ENCODE results near the gene BCS1L.

BCS1L gene

DNA sequence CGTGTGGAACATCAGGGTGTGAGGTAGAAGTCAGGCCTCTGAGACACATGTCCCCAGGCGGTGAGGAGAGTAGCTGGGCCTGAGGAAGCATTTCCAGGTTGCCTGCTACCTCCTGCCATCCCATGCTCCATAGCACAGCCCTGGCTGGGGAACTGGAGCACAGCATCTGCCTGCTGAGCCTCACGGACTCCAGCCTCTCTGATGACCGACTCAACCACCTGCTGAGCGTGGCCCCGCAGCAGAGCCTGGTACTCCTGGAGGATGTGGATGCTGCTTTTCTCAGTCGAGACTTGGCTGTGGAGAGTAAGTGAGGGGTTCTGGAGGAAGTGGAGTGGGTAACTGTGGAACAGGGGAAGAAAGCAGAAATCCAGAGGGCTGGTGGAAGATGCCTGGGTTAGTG, 2.9 kb downstream of the BCS1L start:
- DNase-seq (ENCODE audit: low spot score) = no peak

DNA sequence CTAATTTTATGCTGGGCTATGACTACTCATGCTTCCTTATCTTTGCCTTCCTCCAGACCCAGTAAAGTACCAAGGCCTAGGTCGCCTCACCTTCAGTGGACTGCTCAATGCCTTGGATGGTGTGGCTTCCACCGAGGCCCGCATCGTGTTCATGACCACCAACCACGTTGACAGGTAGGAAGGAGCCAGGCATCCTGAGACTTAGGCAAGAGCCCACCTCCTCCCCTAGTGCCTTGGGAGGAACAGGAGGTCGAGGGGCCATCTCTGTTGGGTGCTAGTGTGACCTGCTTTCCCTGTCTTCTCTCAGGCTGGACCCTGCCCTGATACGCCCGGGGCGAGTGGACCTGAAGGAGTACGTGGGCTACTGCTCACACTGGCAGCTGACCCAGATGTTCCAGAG, 3.3 kb downstream of the BCS1L start:
- no peak for DNase-seq (ENCODE audit: low spot score)

DNA sequence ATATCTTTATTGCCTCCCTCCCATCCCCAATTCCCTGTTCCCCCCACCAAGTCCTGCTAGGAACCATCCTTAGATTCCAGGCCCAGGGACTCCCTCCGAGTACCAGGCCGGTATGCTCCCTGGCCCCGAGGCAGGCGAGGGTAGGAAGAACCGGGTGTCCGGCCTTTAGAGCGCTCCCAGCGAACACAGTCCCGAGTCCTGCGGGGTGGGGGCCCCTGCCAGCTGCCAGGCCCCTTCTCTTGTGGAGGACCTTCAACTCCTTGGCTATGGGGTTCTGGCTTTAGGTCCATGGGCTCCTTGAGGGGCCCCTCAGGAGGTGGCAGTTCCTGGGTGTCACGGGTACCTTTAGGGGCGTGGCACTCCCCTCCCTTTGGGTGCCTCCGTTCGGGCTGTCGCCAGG, 4.4 kb downstream of the BCS1L start:
- DNase-seq (ENCODE audit: low spot score) = no peak

DNA sequence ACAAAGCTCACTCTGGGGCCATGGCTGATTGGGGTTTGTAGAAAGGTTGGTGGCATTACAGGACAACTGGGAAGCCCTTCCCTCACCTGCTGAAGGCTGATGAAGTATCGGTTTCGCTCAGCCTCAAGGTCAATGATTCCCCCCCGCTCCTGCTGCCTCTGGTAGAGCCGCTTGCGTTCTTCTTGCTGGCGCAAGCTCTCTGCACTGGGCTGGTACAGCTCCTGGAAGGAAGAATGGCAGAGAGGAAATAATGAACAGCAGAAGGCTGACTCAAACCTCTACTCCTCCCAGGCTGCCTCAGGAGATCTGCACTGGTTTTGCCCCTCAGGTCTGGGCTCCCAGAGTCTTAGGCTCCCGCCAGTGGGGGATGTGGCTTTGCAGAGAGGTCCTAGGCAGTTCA, 5.2 kb downstream of the BCS1L start:
- no peak for DNase-seq (ENCODE audit: low spot score)

DNA sequence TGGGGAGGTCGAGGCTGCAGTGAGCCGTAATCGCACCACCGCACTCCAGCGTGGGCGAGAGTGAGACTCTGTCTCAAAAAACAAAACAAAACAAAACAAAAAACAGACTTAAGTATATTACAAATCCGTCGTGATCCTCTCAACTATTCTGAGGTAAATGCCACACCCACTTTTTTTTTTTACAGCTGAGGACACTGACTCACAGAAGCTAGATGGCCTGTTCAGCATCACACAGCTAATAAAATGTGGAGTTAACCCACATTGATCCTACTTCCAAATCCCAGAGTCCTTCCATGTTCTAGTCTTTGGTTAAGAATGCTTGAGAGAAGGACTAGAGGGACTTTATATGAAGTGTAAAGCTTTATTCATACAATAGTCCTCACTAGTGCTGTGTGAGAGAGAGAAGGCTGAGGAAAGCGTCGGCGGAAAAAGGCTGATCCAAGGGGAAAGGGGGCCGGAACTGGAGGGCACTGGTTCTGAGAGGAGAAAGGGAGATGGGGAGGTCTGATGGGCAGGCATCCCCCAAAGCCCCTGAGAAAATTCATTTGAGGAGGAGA, 11.7 kb downstream of the BCS1L start:
- DNase-seq (ENCODE audit: low spot score) = no peak

DNA sequence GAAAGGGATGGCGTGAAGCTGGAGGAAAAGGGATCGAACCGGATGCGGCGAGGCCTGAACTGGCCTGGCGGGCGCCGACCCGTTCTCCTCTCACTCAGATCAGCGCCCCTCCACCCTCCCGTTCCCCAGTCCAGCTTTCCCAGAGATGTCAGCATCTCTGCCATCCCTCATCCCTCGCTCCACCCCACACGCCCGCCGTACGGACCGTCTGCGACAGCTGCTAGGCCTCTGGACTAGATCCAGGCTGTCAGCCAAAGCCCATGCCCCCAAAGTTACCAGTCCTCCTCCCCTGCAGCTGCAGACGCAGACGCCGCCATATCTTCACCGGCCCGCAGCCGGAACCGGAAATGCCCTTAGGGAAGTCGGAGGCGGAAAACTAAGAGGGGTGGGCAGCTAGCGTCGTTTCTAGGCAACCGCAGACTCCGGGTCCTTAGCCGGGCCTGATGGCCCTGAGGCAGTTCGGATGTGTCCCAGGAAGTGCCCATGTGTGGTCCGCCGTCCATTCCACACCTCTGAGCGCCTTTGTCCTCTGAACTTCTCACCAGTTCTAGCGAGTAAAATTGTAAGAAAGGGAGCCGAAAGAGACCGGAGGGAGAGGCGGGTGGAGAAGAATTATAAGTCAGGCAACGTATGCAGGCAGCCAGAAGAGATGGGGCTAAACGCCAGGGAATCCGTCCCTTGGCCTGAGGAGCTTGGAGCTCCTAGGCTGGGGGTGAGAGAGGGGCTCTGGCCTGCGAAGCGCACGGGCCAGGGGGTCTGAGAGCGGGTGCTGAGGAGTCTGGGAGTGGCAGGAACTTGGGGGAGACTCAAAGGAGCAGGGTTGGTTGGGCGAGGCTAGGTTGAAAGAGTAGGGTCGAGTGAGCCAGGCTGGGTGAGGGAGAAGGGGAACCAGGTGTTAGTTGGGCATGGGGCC, 12.4 kb downstream of the BCS1L start, which contains the start of the genes RNF25 and STK36:
Gene RNF25, minus strand, starts transcription at position 349 of the 913 bp plus-strand sequence. Its CDS starts 32 bp downstream, at position 317.
Gene STK36, plus strand, starts transcription at position 433 of the 913 bp plus-strand sequence. CDS start 744 bp downstream, outside the sequence.
- peak; percentile 82 for DNase-seq (ENCODE audit: low spot score)

DNA sequence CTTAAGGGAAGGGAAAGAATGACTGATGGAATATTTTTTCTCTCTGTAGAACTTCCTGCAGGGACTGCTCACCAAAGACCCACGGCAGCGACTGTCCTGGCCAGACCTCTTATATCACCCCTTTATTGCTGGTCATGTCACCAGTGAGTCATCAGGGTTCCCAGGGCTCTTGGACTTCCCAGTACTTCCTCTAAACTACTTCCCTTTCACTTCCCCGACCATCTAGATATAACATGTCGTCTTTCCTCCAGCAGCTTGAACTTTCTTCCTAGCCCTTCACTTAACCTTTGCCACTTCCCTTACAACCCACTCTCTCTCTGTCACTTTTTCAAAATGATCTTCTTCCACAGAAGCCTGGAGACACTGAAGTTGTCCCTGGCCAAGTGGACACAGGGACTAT, 19.6 kb downstream of the BCS1L start:
- DNase-seq (ENCODE audit: low spot score) = no peak

DNA sequence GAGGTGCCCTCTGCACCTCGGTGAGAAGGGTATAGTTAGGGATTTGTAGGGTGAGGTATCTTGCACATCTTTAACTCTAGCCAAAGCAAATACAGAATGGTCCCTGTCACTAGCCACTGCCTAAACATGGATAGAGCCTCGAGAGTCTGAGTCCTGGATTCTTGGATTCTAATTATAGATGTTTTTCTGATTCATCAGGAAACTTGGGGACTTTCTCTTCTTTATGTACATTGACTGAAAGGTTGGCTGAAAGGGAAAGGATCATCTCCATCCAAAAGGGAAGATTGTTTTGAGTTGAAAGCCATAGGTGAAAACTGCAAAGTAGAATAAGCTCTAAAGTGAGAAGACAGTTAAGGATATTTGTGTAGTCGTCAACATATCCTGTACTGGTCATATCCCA, 20.6 kb downstream of the BCS1L start:
- DNase-seq (ENCODE audit: low spot score) = no peak

DNA sequence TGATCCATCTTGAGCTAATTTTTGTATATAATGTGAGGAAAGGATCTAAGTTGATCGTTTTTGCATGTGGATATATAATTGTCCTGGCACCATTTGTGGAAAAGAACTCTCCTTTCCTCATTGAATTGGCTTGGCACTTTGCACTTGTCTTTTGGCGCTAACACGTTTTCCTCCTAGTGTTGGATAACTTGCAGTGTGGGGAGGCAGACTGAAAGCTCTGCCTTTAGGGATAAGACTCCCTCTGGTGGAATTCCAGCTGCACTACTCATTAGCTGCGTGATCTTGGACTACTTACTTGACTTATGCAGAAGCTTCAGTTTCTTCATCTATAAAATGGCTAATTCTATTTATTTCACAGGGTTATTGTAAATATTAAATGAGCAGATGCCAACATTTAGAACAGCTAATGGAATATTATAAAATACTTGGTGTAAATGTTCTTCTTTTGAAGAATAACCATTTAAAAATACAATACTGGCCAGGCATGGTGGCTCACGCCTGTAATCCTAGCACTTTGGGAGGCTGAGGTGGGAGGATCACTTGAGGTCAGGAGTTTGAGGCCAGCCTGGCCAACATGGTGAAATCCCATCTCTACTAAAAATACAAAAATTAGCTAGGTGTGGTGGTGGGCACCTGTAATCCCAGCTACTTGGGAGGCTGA, 28.0 kb downstream of the BCS1L start:
- peak; percentile 47 for DNase-seq (ENCODE audit: low spot score)

DNA sequence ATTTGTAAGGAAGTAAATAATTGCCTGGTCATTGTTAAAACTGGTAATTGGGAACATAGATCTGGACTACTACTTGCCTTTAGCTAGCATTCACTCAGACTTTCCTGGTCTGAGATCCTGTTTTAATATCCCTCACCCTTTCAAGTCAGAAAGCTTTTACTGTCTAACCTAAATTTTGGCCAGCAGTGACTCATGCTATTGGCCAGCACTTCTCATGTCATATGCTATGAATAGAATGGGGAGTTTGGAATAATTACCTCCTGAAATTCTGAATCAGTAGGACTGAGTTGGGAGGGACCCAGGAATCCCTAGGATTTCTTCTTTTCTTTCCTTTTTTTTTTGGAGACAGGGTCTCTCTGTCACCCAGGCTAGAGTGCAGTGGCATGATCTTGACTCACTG, 31.8 kb downstream of the BCS1L start:
- DNase-seq (ENCODE audit: low spot score) = no peak

DNA sequence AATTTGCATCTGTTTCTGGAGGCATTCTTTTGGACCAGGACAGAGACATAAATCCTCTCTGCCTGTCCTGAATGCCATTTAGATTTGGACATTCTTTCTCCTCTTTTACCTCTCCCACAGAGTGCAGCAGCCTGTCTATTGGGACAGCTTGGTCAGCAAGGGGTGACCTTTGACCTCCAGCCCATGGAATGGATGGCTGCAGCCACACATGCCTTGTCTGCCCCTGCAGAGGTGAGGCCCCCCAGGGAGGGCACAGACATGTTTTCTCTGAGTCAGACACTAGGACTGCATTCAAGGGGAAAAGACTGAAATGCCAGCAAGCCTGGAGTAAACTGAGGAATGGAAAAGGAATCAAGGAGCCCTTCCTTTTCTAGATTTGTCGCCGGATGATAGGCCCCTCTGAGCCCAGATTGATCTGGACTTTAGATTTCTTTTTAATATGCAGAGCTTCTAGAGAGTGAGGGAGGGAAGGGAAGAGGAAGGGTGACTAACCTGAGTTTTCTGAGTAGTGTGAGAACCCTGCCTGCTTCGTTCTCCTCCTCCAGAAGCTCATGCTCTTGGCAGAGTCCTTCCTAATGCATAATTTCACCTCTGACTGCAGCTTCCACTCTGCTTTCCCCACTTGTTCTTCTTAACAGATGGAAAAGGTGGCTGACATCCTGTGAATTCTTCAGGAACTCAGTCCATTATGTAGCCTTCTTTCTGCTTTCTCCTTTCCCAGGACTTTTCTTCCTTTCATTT, 35.1 kb downstream of the BCS1L start:
- no peak for DNase-seq (ENCODE audit: low spot score)

DNA sequence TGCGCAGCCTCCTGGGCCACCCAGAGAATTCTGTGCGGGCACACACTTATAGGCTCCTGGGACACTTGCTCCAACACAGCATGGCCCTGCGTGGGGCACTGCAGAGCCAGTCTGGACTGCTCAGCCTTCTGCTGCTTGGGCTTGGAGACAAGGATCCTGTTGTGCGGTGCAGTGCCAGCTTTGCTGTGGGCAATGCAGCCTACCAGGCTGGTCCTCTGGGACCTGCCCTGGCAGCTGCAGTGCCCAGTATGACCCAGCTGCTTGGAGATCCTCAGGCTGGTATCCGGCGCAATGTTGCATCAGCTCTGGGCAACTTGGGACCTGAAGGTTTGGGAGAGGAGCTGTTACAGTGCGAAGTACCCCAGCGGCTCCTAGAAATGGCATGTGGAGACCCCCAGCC, 39.4 kb downstream of the BCS1L start:
- no peak for DNase-seq (ENCODE audit: low spot score)

DNA sequence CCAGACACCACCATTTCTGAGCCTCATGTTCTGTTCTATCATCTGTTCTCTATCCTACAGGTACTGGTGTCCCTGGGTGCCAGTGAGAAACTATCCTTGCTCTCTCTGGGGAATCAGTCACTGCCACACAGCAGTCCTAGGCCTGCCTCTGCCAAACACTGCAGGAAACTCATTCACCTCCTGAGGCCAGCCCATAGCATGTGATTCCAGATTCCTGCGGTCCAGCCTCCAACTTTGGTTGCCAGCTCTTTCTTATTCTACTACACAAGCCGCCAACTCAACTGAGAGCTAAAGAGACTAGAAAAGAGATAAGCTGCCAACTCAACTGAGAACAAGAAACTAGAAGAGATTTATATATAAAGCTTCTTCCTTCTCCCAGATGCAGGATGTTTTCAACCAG, 42.3 kb downstream of the BCS1L start:
- no peak for DNase-seq (ENCODE audit: low spot score)

DNA sequence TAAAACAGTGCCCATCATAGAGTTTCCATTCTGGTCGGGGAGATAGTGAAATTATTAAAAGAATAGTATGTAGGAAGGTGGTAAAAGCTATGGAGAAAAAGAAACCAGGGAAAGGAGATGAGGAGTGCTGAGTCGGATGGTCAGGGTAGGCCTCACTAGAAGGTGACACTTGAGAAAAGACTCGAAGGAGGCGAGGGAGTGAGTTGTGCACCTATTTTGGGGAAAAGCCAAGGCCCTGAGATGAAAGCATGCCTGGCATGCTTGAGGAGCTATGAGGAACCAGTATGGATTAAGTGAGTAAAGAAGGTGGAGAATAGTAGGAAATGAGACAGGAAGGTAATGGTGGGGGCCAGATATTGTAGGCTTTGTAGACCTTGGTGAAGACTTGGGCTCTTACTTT, 43.9 kb downstream of the BCS1L start:
- DNase-seq (ENCODE audit: low spot score) = no peak

DNA sequence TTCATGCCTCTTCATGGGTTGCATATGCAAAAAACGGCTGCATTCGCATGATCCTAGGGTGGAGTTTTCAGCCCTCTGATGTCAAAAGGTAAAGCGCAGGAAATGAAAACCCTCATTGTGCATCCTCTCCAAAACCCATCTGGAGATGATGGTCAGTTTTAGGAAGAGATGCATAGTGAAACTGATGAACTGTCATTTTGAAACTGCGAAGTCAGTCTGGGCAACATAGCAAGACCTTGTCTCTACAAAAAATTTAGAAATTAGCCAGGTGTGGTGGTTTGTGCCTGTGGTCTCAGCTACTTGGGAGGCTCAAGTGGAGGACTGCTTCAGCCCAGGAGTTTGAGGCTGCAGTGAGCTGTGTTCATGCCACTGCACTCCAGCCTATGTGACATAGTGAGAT, 48.6 kb downstream of the BCS1L start:
- no peak for DNase-seq (ENCODE audit: low spot score)

DNA sequence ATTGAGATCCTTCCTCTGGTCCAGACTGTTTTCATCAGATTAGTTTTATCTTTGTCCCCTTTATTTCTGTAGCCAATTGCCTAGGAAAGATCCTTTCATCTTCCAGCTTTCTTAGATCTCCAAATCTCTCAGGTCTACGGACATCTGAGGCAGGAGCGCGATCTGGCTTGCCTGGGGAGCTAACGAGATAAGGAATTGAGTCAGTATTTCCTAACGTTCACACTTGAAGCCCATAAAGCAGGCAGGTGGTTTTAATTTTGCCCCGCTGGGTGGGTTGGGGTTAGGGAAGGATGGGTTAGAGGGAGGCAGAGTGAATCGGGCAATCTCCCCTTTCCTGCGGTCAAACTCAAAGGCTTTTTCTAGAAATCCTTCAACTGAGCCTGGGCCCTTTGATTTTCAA, 50.4 kb downstream of the BCS1L start:
- no peak for DNase-seq (ENCODE audit: low spot score)

DNA sequence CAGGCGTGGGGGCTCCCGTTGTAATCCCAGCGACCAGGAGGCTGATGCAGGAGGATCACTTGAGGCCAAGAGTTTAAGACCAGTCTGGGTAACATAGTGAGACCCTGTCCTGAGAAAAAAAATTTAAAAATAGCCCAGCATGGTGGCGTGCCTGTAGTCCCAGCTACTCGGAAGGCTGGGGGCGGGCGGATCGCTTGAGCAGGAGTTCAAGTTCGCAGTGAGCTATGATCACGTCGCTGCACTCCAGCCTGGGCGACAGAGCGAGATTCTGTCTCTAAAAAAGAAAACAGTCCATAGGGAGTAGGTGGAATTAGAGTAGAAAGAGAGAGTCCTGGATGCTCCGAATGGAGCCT, 50.8 kb downstream of the BCS1L start:
- DNase-seq (ENCODE audit: low spot score) = no peak

DNA sequence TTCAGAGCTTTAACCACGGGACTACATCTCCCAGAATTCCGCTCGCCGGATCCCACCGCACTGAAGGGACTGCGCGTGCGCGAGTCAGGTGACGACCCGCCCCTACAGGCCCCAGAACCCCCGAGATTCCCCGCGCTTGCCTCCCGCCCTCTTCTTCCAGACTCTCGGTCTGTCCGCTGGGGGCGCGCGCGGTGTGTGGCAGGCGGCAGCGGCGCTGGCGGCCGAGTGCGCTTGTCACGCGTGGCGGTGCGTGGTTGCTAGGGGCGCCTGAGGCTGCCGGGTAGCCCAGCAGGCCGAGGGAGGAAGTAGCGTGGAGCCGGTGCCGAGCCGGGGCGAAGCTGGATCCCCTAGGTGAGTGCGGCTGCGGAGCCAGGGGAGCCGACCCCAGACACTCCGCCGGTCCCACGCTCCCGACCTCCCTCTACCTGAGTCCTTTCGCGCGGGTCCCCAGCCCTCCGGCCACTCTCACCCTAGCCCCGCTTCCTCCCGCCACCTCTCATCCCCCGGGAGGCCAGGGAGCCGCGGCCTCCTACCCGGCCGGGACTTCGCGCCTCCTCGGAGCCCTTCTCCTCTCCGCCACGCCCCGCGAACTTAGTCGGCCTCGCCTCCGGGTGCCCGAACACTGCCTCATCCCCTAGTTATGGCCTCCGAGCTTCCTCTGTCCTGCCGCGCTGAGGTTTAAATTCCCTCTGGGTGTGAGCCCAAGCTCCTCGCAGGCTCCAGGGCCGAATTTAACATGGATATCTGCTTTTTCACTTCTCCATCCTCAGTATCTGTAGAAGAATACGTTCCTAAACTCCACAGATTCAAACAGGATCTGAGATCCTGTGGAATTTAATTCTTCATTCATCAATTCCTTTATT, 51.4 kb downstream of the BCS1L start, which contains the start of gene TTLL4:
Gene TTLL4, plus strand, starts transcription at position 149 of the 863 bp plus-strand sequence. CDS start 26,842 bp downstream, outside the sequence.
- DNase-seq (ENCODE audit: low spot score) = peak; percentile 98

DNA sequence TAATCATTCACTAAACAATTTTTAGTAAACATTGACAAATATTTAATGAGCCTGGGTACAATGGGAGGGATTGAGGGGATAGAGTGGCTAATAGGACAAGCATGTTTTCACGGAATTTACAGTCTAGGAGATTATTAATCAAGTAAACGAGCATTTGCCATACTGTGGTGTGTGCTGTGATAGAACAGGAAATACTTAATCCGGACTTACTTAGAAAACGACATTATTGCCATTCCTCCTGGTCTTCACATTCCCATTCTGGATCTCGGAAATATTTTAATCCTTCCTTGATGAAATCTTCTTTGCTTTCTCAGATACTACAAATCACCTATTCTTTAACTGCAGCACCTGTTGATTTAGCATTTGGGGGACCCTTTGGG, 52.1 kb downstream of the BCS1L start:
- no peak for DNase-seq (ENCODE audit: low spot score)

Data from CD4-positive, alpha-beta T cell treated with Interleukin-2 at 100 ng/mL for 4 hours (primary cell).